Fibroblast of upper back skin (primary cell): ENCODE data around the gene TMEM235.

Experiments used
- DNase-seq: peaks from one replicate; pipeline ENCODE4 v3.0.0-alpha.2; 2013

The TMEM235 gene

GRCh38 chr17:78255953-78256706 lies 24.7 kb downstream of the TMEM235 start:
- no peak for DNase-seq

GRCh38 chr17:78256707-78257591 lies 25.5 kb downstream of the TMEM235 start:
- no peak for DNase-seq

- DNase-seq: no peak
Observed at GRCh38 chr17:78257810-78258322, 26.4 kb downstream of the TMEM235 start.

- peak; percentile 18 for DNase-seq
Observed at GRCh38 chr17:78258323-78259191, 27.1 kb downstream of the TMEM235 start.

- DNase-seq: no peak
Observed at GRCh38 chr17:78259192-78259554, 27.7 kb downstream of the TMEM235 start.

- no peak for DNase-seq
Observed at GRCh38 chr17:78263063-78263735, 31.8 kb downstream of the TMEM235 start.

GRCh38 chr17:78263736-78264340 lies 32.4 kb downstream of the TMEM235 start:
- no peak for DNase-seq

GRCh38 chr17:78264590-78264989 lies 33.2 kb downstream of the TMEM235 start:
- no peak for DNase-seq

- no peak for DNase-seq
Observed at GRCh38 chr17:78265121-78265520, 33.7 kb downstream of the TMEM235 start.

GRCh38 chr17:78266231-78266631 lies 34.8 kb downstream of the TMEM235 start:
- DNase-seq: no peak

GRCh38 chr17:78266771-78267170 lies 35.3 kb downstream of the TMEM235 start:
- no peak for DNase-seq

- peak; percentile 28 for DNase-seq
Observed at GRCh38 chr17:78267253-78268073, 36.0 kb downstream of the TMEM235 start.

- no peak for DNase-seq
Observed at GRCh38 chr17:78268191-78268874, 36.9 kb downstream of the TMEM235 start.

GRCh38 chr17:78268951-78269905 lies 37.8 kb downstream of the TMEM235 start:
- DNase-seq: peak; percentile 86

- DNase-seq: no peak
Observed at GRCh38 chr17:78269955-78270381, 38.5 kb downstream of the TMEM235 start.

- DNase-seq: no peak
Observed at GRCh38 chr17:78271419-78272170, 40.2 kb downstream of the TMEM235 start.

GRCh38 chr17:78272181-78272913 lies 40.9 kb downstream of the TMEM235 start:
- DNase-seq: peak; percentile 23

GRCh38 chr17:78272914-78273258 lies 41.5 kb downstream of the TMEM235 start:
- DNase-seq: no peak
